BJ (cell line): Measurements from ENCODE around the gene NUP160. TPM values are rescaled to one million over a fixed set of nuclear protein-coding genes. Genes with fewer than 3 reads are reported as not detected.
"Not testable (repeated sequence)": the region's sequence is repeated elsewhere in the genome, so short reads cannot be mapped to it uniquely, and the experiment has no call there.

Experiments
- CTCF ChIA-PET: fragments of 350-600 bp; formaldehyde crosslinking; extraction: SDS; loops from one replicate; lab custom pipeline; 2021; ENCODE audit warnings: antibody characterized with exemption, inconsistent platforms; lab: Yijun Ruan, JAX
- POLR2A ChIA-PET: fragments of 300-600 bp; sonication (Branson Sonifier 250); formaldehyde crosslinking; extraction: SDS; loops from one replicate; lab custom pipeline; 2021; ENCODE audit warnings: antibody characterized with exemption; lab: Charles Lee
- DNase-seq: peaks from one replicate; pipeline ENCODE4 v3.0.0-alpha.2; 2011; ENCODE audit warnings: low read depth
- H3K27me3 ChIP-seq: 2 replicates; pipeline ENCODE4 v1.6.0; 2011; ENCODE audit warnings: low read length; ENCODE audit not compliant: control insufficient read depth, insufficient read depth
- H3K36me3 ChIP-seq: 2 replicates; pipeline ENCODE4 v1.5.1; 2011; ENCODE audit warnings: low read length; ENCODE audit not compliant: control insufficient read depth, insufficient read depth
- H3K4me3 ChIP-seq: 2 replicates; pipeline ENCODE4 v1.5.1; 2011; ENCODE audit warnings: low read depth, mild to moderate bottlenecking, control low read depth, low read length
- CTCF ChIP-seq: IDR thresholded peaks from 2 replicates; pipeline ENCODE4 v1.5.1; 2011; ENCODE audit warnings: low read depth, mild to moderate bottlenecking, control low read depth, inconsistent platforms, low read length, moderate library complexity; ENCODE audit not compliant: insufficient read depth
- polyA plus RNA-seq: library from polyadenylated mRNA; depleted of rRNA; stranded (reverse); fragments of >200 nt; gene quantifications from 2 replicates; pipeline ENCODE4 v1.2.3, GENCODE V29; 2011; rRNA removed
- small RNA-seq: library from RNA; depleted of rRNA; stranded (forward); fragments of <200 nt; gene quantifications from one replicate; pipeline ENCODE3, GENCODE V24; 2012; ENCODE audit warnings: low replicate concordance, low read depth; ENCODE audit not compliant: insufficient read length

NUP160 gene
- polyA plus RNA-seq, 1 experiment = 13.4 TPM

GRCh38 chr11:47750725-47751124, 97.4 kb downstream of the NUP160 start:
- Histone ChIP-seq H3K4me3 (no peak overlapping the region), H3K27me3 (no peaks in the 10 kb centered on the region), H3K36me3 (peaks cover 34% of the 10 kb centered on the region)
- DNase-seq = no peak
- CTCF ChIA-PET = interaction anchor here (0.6 kb wide), 1 partner anchor 57 kb away, joined by 5 read pairs; no protein-coding TSS in a partner anchor
- POLR2A ChIA-PET = no interaction called here
- no peak for TF ChIP-seq CTCF

GRCh38 chr11:47742494-47742893, 105.7 kb downstream of the NUP160 start:
- H3K4me3 ChIP-seq, H3K27me3 ChIP-seq, POLR2A ChIA-PET, DNase-seq: not testable (repeated sequence)
- peaks cover 26% of the 10 kb centered on the region for H3K36me3 ChIP-seq
- CTCF ChIA-PET = interaction anchor here (2.0 kb wide), 1 partner anchor 15 kb away, joined by 7 read pairs; no protein-coding TSS in a partner anchor

GRCh38 chr11:47737817-47738216, 110.3 kb downstream of the NUP160 start:
- POLR2A ChIA-PET, DNase-seq, H3K4me3 ChIP-seq, H3K27me3 ChIP-seq: not testable (repeated sequence)
- peaks cover 21% of the 10 kb centered on the region for H3K36me3 ChIP-seq
- CTCF ChIA-PET = interaction anchor here (1.3 kb wide), 1 partner anchor 11 kb away, joined by 4 read pairs; no protein-coding TSS in a partner anchor

- no peak for TF ChIP-seq CTCF
- POLR2A ChIA-PET = no interaction called here
- peaks cover 25% of the 10 kb centered on the region for H3K36me3 ChIP-seq
- CTCF ChIA-PET = interaction anchor here (2.5 kb wide), 1 partner anchor 16 kb away, joined by 7 read pairs; no protein-coding TSS in a partner anchor
- no peaks in the 10 kb centered on the region for H3K27me3 ChIP-seq
- no peak overlapping the region for H3K4me3 ChIP-seq
- DNase-seq = no peak
Measured at GRCh38 chr11:47732271-47732670, 115.9 kb downstream of the NUP160 start.

- Histone ChIP-seq H3K27me3 (no peaks in the 10 kb centered on the region), H3K4me3 (no peak overlapping the region), H3K36me3 (peaks cover 25% of the 10 kb centered on the region)
- TF ChIP-seq CTCF = no peak
- CTCF ChIA-PET = interaction anchor here (1.0 to 2.5 kb wide), 2 partner anchors 16 to 35 kb away, joined by 3 to 7 read pairs; no protein-coding TSS in a partner anchor
- no peak for DNase-seq
- POLR2A ChIA-PET = no interaction called here
Measured at GRCh38 chr11:47731475-47731874, 116.7 kb downstream of the NUP160 start.

Small RNA genes within 50 kb of the gene (small RNA-seq; reads per million reads assigned to genes)
- not detected for gene AC021443.1
- gene RF00019 = not detected
- not detected for gene RNA5SP340

Other genes starting within 250 kb of the NUP160 start
- 104 and 157 TPM in 2 replicates for gene MTCH2, start 205.8 kb downstream of the NUP160 start, polyA plus RNA-seq
- 1.5 and 1.7 TPM in 2 replicates for gene AGBL2, start 133.0 kb downstream of the NUP160 start, polyA plus RNA-seq
- gene FNBP4, start 81.0 kb downstream of the NUP160 start, polyA plus RNA-seq = 60.8 and 62.6 TPM in 2 replicates
- 3.8 and 4.9 TPM in 2 replicates for gene PTPRJ, start 132.2 kb upstream of the NUP160 start, polyA plus RNA-seq